ENCODE data around the gene COL25A1. TPM values are rescaled to one million over a fixed set of nuclear protein-coding genes. Genes with fewer than 3 reads are reported as not detected.

COL25A1 gene
- total RNA-seq, 1 experiment from 2014 or later: not detected

- no TSS peak for BruUV-seq (replicated peaks)
- intact Hi-C loops (cut with micrococcal nuclease): no loop called here
- H3K4me3 ChIP-seq (replicated peaks in 1 of 2; ENCODE audit: low read depth in 1 of 2, low read length in 2 of 2): no peak overlapping the region
- H3K4me2 ChIP-seq (ENCODE audit: low read length): no peak overlapping the region
- no peaks in the 10 kb centered on the region for H3K9me3 ChIP-seq (ENCODE audit: control insufficient read depth in 1 of 2, insufficient read depth in 1 of 2, low read depth in 1 of 2, low read length in 2 of 2)
- DNase-seq (ENCODE audit: low read depth, low spot score) (no peak), ATAC-seq (no peak)
- no peaks in the 10 kb centered on the region for H3K36me3 ChIP-seq (ENCODE audit: control insufficient read depth in 1 of 2, insufficient read depth in 2 of 2, low read length in 2 of 2)
- H3K9me2 ChIP-seq (ENCODE audit: insufficient read depth): no peaks in the 10 kb centered on the region
- ChIA-PET RAD21 (ENCODE audit: low non-redundant PET in 1 of 2, low total read pairs in 2 of 2, uncharacterized antibody in 2 of 2, unreplicated experiment in 2 of 2) (no interaction called here), CTCF (no interaction called here), POLR2A (no interaction called here)
- no peak overlapping the region for H3K9ac ChIP-seq (ENCODE audit: low read length)
- no peak overlapping the region for H3K27ac ChIP-seq (ENCODE audit: low read depth, low read length)
- H3K79me2 ChIP-seq (ENCODE audit: insufficient read depth, low read length): no peaks in the 10 kb centered on the region
- H3K27me3 ChIP-seq (ENCODE audit: insufficient read depth, low read length): peaks cover 58% of the 10 kb centered on the region
- TF ChIP-seq ELF1 (IDR thresholded peaks at IDR 0.05; ENCODE audit: borderline replicate concordance, low read depth) (no peak), CEBPB (IDR thresholded peaks at IDR 0.05; ENCODE audit: low read depth) (no peak), FOSL1 (IDR thresholded peaks at IDR 0.05; ENCODE audit: low read depth) (no peak), CBX3 (IDR thresholded peaks at IDR 0.05; ENCODE audit: low read depth) (no peak), EZH2phosphoT487 (IDR thresholded peaks at IDR 0.05; ENCODE audit: borderline replicate concordance) (no peak), RAD21 (IDR thresholded peaks at IDR 0.05; ENCODE audit: low read depth) (no peak), ZNF274 (IDR thresholded peaks at IDR 0.05; ENCODE audit: low read depth, low read length) (no peak)
- TF ChIP-seq, protein P1, sequence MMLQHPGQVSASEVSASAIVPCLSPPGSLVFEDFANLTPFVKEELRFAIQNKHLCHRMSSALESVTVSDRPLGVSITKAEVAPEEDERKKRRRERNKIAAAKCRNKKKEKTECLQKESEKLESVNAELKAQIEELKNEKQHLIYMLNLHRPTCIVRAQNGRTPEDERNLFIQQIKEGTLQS (IDR thresholded peaks at IDR 0.05): no peak
- H4K20me1 ChIP-seq (ENCODE audit: insufficient read depth): no peaks in the 10 kb centered on the region
- H3K4me1 ChIP-seq (ENCODE audit: control insufficient read depth in 1 of 2, insufficient read depth in 2 of 2, low read length in 2 of 2): no peaks in the 10 kb centered on the region
- no peak overlapping the region for H2AFZ ChIP-seq (ENCODE audit: low read depth, low read length, poor library complexity, severe bottlenecking)
These were observed 252.5 kb downstream of the COL25A1 start for GRCh38 chr4:109049926-109050325.

- intact Hi-C loops (cut with micrococcal nuclease): no loop called here
- H3K79me2 ChIP-seq (ENCODE audit: insufficient read depth, low read length): no peaks in the 10 kb centered on the region
- DNase-seq (ENCODE audit: low read depth, low spot score): no peak
- no peaks in the 10 kb centered on the region for H4K20me1 ChIP-seq (ENCODE audit: insufficient read depth)
- no TSS peak for BruUV-seq (replicated peaks)
- no peak overlapping the region for H2AFZ ChIP-seq (ENCODE audit: low read depth, low read length, poor library complexity, severe bottlenecking)
- H3K27me3 ChIP-seq (ENCODE audit: insufficient read depth, low read length): peaks cover 51% of the 10 kb centered on the region
- no peak overlapping the region for H3K27ac ChIP-seq (ENCODE audit: low read depth, low read length)
- no peak for ATAC-seq
- no peaks in the 10 kb centered on the region for H3K4me1 ChIP-seq (ENCODE audit: control insufficient read depth in 1 of 2, insufficient read depth in 2 of 2, low read length in 2 of 2)
- H3K4me3 ChIP-seq (replicated peaks in 1 of 2; ENCODE audit: low read depth in 1 of 2, low read length in 2 of 2): no peak overlapping the region
- no peak overlapping the region for H3K9ac ChIP-seq (ENCODE audit: low read length)
- no peak overlapping the region for H3K4me2 ChIP-seq (ENCODE audit: low read length)
- POLR2A ChIA-PET: no interaction called here
- RAD21 ChIA-PET (ENCODE audit: low non-redundant PET in 1 of 2, low total read pairs in 2 of 2, uncharacterized antibody in 2 of 2, unreplicated experiment in 2 of 2): no interaction called here
- CTCF ChIA-PET: no interaction called here
- H3K36me3 ChIP-seq (ENCODE audit: control insufficient read depth in 1 of 2, insufficient read depth in 2 of 2, low read length in 2 of 2): no peaks in the 10 kb centered on the region
- no peaks in the 10 kb centered on the region for H3K9me2 ChIP-seq (ENCODE audit: insufficient read depth)
- H3K9me3 ChIP-seq (ENCODE audit: control insufficient read depth in 1 of 2, insufficient read depth in 1 of 2, low read depth in 1 of 2, low read length in 2 of 2): no peaks in the 10 kb centered on the region
- TF ChIP-seq EZH2phosphoT487 (IDR thresholded peaks at IDR 0.05; ENCODE audit: borderline replicate concordance) (no peak), EGR1 (IDR thresholded peaks at IDR 0.05; ENCODE audit: low read depth) (no peak), ZFX (IDR thresholded peaks at IDR 0.05) (no peak), SRF (IDR thresholded peaks at IDR 0.05; ENCODE audit: low read depth) (no peak), POLR2AphosphoS5 (IDR thresholded peaks at IDR 0.05; ENCODE audit: low read depth, low read length) (no peak), FOSL1 (IDR thresholded peaks at IDR 0.05; ENCODE audit: low read depth) (no peak), ZNF274 (IDR thresholded peaks at IDR 0.05; ENCODE audit: low read depth, low read length) (no peak), RAD21 (IDR thresholded peaks at IDR 0.05; ENCODE audit: low read depth) (no peak), MAX (IDR thresholded peaks at IDR 0.05) (no peak), POLR2A (IDR thresholded peaks at IDR 0.05; ENCODE audit: borderline replicate concordance, extremely low read depth, insufficient read depth, insufficient read length) (no peak), EZH2 (IDR thresholded peaks at IDR 0.05) (no peak), JUND (IDR thresholded peaks at IDR 0.05) (no peak)
- TF ChIP-seq, protein P2, sequence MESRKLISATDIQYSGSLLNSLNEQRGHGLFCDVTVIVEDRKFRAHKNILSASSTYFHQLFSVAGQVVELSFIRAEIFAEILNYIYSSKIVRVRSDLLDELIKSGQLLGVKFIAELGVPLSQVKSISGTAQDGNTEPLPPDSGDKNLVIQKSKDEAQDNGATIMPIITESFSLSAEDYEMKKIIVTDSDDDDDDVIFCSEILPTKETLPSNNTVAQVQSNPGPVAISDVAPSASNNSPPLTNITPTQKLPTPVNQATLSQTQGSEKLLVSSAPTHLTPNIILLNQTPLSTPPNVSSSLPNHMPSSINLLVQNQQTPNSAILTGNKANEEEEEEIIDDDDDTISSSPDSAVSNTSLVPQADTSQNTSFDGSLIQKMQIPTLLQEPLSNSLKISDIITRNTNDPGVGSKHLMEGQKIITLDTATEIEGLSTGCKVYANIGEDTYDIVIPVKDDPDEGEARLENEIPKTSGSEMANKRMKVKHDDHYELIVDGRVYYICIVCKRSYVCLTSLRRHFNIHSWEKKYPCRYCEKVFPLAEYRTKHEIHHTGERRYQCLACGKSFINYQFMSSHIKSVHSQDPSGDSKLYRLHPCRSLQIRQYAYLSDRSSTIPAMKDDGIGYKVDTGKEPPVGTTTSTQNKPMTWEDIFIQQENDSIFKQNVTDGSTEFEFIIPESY (IDR thresholded peaks at IDR 0.05; ENCODE audit: extremely low read depth, insufficient replicate concordance, low read length): no peak
- TF ChIP-seq, protein P3, sequence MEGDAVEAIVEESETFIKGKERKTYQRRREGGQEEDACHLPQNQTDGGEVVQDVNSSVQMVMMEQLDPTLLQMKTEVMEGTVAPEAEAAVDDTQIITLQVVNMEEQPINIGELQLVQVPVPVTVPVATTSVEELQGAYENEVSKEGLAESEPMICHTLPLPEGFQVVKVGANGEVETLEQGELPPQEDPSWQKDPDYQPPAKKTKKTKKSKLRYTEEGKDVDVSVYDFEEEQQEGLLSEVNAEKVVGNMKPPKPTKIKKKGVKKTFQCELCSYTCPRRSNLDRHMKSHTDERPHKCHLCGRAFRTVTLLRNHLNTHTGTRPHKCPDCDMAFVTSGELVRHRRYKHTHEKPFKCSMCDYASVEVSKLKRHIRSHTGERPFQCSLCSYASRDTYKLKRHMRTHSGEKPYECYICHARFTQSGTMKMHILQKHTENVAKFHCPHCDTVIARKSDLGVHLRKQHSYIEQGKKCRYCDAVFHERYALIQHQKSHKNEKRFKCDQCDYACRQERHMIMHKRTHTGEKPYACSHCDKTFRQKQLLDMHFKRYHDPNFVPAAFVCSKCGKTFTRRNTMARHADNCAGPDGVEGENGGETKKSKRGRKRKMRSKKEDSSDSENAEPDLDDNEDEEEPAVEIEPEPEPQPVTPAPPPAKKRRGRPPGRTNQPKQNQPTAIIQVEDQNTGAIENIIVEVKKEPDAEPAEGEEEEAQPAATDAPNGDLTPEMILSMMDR (IDR thresholded peaks at IDR 0.05 in 2 of 3, conservative IDR thresholded peaks at IDR 0.05 in 1 of 3; ENCODE audit: borderline replicate concordance in 1 of 3, insufficient read depth in 1 of 3, low read depth in 2 of 3, low read length in 2 of 3): no peak
These were observed 255.8 kb downstream of the COL25A1 start for GRCh38 chr4:109046471-109047201.
